Epithelial cell of proximal tubule (primary cell): ENCODE results near the gene RBM5. TPM values are rescaled to one million over a fixed set of nuclear protein-coding genes. Genes with fewer than 3 reads are reported as not detected.

ENCODE experiments used
- DNase-seq: peaks from one replicate; pipeline ENCODE4 v3.0.0-alpha.2; 2011; ENCODE audit warnings: low read depth
- H3K4me3 ChIP-seq: 2 replicates; pipeline ENCODE4 v1.5.1; 2011; ENCODE audit warnings: low read depth, mild to moderate bottlenecking, low read length
- CTCF ChIP-seq: conservative IDR thresholded peaks from 2 replicates; pipeline ENCODE4 v1.5.1; 2012; ENCODE audit warnings: low read depth, mild to moderate bottlenecking, low read length
- total RNA-seq: library from RNA; depleted of rRNA; stranded (reverse); fragments of >200 nt; gene quantifications from 2 replicates; pipeline ENCODE4 v1.2.3, GENCODE V29; 2015

RBM5 gene
- total RNA-seq, 1 donor from 2014 or later: 80.7 TPM

GRCh38 chr3:50139308-50139707, 50.6 kb downstream of the RBM5 start:
- DNase-seq: no peak
- no peak overlapping the region for H3K4me3 ChIP-seq
- TF ChIP-seq CTCF: no peak

GRCh38 chr3:50139718-50140423, 51.2 kb downstream of the RBM5 start:
- no peak for TF ChIP-seq CTCF
- H3K4me3 ChIP-seq: no peak overlapping the region

GRCh38 chr3:50140990-50141389, 52.3 kb downstream of the RBM5 start:
- no peak for DNase-seq
- H3K4me3 ChIP-seq: no peak overlapping the region
- no peak for TF ChIP-seq CTCF

More at GRCh38 chr3:50139718-50140423, 51.2 kb downstream of the RBM5 start:
- no peak for DNase-seq

GRCh38 chr3:50146316-50146901, 57.7 kb downstream of the RBM5 start:
- TF ChIP-seq CTCF: peak; percentile 38
- no peak overlapping the region for H3K4me3 ChIP-seq
- DNase-seq: no peak

GRCh38 chr3:50147016-50147415, 58.3 kb downstream of the RBM5 start:
- no peak for DNase-seq
- no peak overlapping the region for H3K4me3 ChIP-seq
- TF ChIP-seq CTCF: no peak

- TF ChIP-seq CTCF: no peak
- no peak overlapping the region for H3K4me3 ChIP-seq
- no peak for DNase-seq
These were observed 58.7 kb downstream of the RBM5 start for GRCh38 chr3:50147447-50147846.

GRCh38 chr3:50147861-50148260, 59.1 kb downstream of the RBM5 start:
- DNase-seq: no peak
- TF ChIP-seq CTCF: no peak
- H3K4me3 ChIP-seq: no peak overlapping the region
